Iris pigment epithelial cell (primary cell): ENCODE data around the gene MEF2C.

Source experiments
- DNase-seq: peaks from one replicate; pipeline ENCODE4 v3.0.0-alpha.2; 2011; ENCODE audit warnings: low read depth

MEF2C gene

DNA sequence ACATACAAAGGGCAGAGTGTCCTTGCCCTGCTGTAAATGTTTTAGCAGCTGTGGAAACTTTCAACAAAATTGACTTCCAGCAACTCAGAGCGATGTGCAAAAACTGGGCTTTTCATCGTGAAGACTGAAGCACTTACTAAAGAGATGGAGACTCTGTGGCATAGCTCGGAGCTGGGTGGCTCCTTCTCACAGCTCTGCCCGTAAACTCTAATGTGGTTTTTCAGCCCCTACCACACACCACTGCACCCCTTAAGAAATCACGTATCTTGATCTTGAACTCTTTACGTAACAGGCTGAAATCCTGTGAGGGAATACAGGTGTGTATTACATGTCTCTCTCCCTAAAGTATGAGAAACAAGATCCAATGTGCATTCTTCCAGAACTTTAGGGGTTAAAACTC lies 124.4 kb downstream of the MEF2C start:
- DNase-seq = no peak

DNA sequence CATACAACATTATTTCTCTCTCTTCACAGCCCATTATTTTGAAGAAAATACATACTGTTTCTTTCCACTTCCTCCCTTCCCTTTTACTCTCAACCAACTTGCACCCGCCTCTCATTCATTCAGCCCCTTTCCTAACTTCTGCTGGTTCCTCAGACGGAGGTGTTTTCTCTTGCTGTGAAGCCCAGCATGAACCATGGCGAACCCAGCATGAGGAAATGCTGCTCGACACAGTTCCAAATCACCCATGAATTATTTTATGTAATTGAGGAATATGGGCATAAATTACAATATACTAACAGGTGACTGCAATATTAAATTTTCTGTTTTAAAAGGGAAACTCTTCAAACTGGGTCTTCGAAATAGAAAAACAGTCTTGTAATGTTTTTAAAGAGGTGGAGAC lies 124.8 kb downstream of the MEF2C start:
- DNase-seq = no peak

DNA sequence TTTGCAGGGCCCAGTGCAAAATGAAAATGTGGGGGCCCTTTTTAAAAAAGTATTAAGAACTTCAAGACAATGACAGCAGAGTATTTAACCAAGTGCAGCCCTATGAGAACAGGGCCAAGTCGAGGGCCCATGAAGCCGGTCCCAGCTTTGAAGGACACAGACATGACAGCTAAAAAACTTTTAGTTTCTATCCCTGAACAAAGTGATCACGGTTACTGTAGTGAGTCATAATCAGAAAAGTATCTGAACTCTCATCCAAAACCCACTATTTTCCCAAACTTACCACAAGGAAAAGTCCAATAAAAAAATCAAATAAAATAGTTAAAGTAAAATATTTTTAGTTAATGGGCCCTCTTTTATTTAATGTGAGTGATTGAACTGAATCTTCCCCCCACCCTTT lies 126.0 kb downstream of the MEF2C start:
- DNase-seq = no peak

DNA sequence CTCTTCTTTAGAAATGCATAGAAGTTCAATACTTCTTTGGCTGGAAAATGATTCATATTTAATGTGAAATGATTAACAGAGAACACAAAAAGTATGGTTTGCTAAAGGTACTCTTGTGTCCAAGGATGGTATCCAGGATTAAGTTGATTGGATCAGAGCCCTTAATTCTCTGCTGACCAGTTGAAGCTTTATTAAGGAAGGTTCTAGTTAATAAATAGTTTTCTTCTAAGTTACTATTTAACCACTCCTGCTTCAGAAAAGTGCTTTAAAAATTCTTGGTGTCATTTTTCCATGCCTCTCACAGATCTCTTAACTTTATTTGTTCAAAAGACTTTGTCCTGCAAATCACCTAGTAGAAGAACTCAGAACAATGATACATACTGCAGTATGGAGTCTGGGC lies 134.3 kb downstream of the MEF2C start:
- no peak for DNase-seq

DNA sequence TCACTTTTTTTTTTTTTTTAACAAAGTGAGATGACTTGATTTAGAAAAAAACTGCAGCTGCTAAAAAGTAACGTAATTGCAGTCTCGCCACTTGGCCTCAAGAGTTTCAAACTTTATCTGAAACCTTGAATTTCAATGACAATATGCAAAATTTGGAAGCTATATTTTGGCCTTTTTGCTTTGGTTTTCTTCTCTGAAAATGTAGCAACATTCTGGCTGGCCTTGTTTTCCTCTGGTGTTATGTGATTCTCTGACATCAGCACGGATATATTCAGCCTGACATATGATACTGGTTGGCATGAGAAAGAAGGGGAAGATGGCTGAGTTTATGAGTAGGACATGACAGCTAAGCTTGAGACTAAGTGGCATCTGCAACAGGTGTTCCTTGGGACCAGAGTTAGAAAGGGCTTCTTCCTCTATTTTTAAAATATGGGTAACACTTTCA lies 136.5 kb downstream of the MEF2C start:
- no peak for DNase-seq

DNA sequence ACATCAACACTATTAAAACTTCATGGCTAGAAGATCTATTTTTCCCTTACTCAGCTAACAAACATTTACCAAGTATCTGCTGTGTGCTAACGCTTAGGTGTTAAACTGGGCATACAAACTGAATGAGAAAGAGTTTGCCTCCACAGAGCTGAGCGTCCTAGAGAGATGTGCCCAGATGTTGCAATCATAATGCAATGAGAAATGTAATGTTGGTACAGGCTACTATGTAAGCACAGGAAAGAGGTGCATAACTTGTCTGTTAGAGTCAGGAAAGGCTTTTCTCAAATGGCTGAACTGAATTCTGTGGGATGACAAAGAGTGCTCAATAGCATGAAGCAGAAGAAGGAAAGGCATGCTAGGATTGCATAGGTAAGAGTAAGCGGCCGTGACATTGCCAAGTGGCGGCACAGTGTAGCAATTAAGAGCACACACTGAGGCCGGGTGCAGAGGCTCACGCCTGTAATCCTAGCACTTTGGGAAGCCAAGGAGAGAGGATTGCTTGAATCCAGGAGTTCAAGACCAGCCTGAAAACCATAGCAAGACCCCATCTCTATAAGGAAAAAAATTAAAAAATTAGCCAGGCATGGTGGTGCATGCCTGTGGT lies 137.8 kb downstream of the MEF2C start:
- DNase-seq = no peak

DNA sequence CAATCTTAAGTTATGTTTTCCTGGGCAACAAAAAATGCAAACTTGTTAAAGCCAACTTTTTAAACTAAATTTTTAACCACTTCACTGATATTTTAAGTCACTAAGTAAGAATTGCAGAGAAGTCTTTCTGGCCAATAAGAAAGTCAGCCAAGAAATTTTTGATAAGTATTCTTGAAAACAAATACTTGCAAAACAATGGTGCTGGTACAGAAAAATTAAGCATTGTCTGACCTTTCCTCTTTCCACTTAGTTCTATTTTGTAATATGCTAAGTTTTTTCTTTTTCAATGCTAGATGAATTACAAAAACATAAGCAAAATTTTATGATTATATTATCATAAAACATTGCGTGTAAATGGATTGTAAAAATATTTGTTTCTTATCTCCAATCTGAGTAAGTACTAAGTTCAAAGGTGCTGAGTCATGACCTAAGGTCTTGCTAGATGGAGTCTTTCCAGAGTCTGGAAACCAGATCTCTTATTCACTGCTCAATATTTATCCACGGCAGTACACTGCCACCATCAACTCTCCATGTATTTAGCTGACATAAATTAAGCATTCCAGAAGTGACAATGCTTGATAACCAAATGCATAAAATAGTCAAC lies 139.7 kb downstream of the MEF2C start:
- DNase-seq = no peak

DNA sequence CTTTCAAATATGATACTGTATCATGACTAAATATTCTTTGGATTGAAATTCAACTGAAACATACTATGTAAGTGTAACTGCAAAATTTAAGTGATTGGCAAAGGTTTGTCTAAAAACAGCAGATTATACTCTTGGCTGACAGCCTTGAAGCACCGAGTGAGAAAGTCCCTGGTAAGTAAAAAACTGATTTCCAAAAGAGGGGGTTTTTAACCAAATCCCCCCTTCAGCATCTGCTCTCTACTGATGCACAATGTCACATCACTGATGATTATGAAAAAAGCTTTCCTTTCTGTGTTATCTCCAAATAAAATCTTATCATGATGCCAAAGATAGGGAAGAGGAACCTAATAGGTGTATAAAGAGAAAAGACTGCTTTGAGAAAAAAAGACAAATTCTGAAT lies 141.0 kb downstream of the MEF2C start:
- no peak for DNase-seq

DNA sequence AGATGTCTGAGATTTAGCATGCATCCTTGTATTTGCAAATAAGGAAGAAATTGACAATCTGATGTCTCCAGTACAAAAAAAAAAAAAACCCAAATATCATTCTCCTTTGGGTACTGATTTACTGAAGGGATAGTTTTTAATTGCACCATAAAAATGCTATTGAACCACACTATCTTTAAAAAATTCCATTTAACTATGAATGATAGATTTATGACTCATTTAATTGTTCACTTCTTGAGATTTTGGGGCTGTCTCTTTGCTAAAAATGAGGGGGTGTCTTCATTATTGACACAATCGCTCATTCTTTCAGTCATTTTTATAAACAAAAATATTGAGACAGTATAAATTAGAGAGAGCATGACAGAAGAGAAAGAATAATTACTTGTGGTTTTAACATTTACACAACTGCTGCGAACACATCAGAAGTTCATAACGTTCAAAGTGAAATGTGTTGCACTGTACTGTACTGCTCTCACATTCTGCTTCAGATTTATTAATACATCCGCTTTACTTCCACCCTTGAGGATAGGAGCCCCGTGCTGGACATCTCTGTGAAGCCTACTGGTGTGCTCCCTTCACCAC lies 142.3 kb downstream of the MEF2C start:
- DNase-seq = no peak

DNA sequence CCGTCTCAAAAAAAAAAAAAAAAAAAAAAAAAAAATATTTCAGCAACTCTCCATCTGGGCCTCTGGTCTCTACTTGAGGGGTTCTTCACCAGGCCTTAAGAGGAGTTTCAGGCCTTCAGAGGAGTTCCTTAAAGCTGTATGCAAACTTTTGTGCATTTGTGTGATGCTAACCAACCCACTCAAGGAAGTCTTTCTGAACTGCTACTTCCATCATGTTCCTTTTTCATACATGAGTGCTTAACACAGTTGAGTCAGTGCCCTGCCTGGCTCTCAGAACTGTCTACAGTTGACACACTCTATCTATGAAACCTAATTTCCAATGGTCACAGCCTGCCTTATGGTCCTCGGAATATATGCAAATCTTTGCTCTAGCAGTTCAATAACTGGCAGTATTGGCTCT lies 146.5 kb downstream of the MEF2C start:
- DNase-seq = no peak

DNA sequence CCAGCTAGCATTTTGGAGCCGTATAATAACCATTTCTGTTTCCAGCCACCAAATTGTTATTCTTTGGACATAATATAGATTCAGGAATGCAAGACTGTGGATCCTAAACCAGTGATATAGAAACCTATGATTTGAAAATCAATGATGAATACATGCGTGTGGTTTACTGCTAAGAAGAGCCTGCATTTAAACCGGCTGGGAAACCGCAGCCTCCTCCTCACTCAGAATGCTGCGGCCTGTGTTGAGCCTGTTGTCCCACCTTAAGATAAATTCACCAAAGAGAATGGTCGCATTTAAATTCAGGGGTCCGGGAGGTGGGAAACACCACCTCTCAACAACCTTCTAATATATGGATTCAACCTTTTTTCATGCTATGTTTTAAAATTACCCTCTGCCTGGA lies 148.0 kb downstream of the MEF2C start:
- no peak for DNase-seq

DNA sequence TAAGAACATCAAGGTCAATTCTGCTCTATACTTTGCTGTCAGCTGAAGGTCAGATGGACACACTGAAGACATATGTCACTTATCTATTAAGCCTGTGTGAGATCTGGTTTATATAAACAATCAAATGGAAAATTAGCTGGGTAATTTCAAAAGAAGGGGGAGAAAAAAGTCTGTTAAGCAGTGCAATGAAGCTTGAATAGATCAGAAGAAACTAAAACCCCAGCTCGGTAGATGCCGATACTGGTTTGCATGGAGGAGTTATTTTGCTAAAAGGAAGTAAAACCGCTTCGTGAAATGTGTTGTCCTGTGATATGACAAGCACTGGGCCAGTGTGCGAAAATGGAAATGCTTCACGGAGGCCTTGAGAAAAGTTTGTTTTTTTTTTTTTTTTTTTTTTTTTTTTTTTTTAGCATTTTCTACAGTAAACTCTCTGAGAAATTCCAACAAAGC lies 148.8 kb downstream of the MEF2C start:
- DNase-seq = no peak

DNA sequence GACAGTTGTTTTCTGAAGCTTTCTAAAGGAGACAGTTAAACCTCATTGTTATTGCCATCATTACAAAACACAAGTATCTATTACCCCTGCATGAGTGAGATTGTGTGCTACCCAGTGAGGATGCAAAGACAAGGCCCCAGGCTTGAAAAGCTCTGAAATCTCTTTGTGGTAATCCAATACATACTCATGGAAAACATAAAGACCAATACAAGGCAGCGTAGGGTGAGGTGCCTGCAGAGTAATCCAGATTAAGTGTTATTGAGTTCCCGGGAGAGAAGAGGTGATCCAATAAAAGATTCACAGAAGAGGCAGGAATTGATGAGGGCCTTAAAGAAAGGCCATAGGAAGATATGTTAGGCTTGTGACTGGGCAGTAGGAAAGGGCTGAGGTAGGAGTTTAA lies 150.1 kb downstream of the MEF2C start:
- DNase-seq = no peak

DNA sequence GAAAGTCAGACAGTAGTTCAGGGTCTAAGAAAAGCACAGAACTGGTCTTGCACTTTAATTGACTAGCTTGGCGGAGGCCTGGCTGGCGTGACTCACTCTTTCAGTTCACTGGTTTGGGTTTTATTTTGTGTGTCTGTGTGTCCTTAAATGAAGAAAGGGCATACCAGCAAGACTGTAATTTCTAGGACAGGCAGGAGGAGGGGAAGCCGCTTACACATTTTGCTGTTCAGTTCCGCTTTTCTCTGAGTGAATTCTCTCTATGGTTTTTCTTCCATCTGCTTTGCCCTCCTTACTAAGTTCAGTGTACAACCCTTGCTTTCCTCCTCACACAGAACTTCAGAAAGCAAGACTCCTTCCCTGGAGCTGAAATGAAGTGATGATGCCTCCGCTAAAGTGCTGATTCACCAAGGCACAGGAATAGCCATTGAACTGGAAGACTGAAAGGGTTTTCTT lies 150.8 kb downstream of the MEF2C start:
- peak; percentile 36 for DNase-seq

DNA sequence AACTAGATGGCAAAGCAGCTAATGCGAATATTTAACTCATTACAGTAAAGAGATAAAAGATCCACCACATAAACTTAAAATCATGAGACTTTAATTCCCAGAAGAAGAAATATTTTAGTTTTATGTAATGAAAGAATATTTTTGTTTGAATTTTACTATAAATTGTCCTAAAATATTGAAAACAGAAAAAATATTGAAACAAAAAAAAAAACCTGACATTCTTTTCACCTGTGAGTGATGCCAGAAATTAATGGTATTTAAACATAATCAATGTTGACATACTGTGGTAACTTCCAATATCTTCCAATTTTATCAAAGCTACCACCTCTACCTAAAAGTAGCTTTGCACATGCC lies 153.2 kb downstream of the MEF2C start:
- no peak for DNase-seq

DNA sequence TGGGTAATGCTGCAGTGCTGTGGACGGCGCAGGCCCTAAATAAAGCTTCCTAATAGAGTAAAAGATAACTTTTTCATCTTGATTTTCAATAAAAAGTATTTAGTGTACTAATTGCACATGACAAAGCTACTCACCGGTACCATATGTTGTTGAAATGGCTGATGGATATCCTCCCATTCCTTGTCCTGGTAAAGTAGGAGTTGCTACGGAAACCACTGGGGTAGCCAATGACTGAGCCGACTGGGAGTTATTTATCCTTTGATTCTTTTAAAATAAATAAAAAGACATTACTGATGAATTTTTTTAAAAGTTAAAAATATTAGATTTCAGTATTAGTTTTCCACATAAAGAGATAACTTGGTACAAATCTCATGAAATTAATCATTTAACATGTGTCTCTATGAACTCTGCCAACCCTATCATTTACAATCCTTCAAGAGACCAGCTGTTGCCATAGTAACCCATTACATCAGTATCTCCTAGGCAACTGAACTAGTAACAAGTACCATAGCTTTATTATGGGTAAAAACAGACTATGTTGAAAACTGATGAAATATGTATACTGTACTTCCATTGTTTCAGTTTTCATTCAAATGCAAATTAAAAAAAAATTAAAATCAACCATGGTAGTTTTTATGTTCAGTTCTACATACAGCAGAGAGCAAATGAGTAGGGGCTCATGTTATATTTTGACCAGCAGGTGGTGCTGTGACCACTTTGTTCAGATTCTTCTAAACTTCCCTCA lies 153.7 kb downstream of the MEF2C start:
- DNase-seq = peak; percentile 72

DNA sequence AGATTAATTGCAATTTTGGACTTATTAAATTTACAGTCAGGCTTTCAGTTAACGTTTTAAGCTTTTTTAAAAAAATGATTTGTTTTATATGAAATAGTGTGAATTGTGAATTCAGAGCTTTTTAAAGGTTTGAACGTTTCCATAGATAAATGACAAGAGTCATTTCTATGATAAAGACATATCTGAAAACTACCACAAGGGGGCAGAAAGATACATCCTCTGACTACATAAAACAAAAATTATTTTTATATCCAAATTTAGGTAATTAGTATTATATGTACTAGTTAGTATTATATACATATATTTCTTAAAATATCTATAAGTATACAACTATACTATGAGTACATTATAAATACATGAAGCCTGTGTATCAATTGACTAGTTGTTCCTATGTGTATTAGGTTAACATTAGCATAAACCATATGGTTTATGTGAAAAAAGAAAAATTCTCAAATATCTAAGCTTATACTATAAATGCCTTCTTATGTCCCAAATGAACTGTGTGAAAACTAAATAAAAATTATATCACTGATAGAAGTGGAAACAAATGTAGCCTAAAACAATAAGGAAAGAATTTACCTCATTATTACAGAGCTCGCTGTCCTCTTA lies 155.2 kb downstream of the MEF2C start:
- peak; percentile 15 for DNase-seq

DNA sequence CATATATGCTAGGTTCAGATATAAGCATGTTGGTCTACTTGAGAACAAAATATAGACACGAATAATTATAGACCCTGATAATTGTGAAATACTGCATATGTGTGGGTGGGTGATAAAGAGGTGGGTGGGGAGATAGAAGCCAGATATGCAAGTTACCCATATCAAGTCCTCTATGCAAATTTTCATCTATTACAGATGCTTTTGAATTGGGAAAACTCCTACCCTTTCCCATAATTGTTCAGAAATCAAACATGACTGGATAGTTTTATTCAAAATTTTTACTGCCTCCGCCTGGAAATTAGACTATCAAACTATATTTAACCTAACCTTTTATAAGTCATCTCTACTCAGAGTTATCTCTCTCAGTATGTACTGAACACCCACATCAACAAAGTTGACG lies 157.5 kb downstream of the MEF2C start:
- DNase-seq = no peak

DNA sequence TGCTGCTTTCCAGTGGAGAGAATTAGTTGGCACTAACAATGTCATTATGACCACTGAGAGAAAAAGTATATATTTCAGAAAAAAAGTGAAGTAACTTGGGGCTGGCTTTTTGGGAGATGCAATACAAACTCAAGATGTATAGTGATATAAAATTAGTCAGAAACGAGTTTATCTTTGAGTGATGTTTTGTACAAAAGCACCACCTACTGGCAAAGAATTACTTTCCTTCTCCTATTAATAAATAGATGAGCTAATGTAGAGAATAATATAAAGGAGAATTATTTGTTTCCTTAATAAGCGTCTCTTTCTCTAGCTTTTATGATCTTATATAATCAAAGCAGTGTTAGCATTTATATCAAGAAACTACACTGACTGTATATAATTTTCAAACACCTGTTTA lies 158.8 kb downstream of the MEF2C start:
- DNase-seq = peak; percentile 22

DNA sequence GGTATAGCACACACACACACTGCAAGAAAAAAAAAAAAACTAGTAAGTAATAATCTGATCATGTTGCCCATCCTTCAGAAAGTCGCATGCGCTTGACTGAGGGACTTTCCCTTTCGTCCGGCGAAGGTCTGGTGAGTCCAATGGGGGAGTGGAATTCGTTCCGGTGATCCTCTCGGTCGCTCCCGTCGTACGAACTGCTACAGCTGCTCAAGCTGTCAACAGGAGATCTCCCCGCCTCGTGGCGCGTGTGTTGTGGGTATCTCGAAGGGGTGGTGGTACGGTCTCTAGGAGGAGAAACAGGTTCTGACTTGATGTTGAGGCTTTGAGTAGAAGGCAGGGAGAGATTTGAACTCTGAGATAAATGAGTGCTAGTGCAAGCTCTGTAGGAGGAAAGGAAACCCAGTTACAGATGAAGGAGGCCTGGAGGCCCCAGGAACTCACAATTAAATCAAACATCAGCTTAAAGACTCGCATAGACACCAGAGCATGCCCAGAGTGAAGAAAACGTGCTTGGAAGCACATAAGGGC lies 160.4 kb downstream of the MEF2C start:
- no peak for DNase-seq

DNA sequence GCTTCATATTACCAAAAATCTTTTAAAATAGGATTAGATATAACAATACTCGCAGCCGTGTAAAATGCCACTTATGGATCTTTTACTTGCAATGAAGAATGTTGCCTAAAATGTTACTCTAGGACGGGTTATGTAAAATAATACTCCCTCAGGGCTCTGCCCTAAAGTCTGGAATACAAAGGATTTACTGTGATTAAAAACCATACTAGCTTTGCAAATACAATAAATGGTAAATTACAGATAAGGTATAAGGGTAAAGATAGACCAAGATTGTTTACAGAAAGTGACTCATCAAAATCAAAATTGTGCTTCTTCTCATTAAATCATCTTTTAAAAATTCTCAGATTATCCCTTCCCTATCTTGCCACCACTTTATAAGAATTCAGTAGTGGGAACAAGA lies 163.6 kb downstream of the MEF2C start:
- no peak for DNase-seq

DNA sequence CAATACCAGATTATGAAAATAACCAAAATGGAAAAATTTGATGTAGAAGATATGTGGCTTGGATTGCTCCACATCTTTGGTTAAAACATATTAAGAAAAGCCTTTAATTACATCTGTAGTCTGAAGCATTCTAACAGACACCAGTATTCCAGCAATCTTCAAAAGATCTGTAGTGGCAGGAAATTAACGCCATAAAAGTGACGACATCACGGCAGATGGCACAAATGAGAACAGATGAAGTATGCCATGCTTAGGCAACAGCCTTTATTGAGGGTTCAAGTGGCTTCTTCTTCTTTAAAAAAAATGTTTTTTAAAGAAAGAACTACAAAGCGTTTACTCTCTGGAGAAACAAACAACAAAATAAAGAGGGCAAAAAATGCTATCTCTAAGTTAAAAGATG lies 164.2 kb downstream of the MEF2C start:
- DNase-seq = no peak

DNA sequence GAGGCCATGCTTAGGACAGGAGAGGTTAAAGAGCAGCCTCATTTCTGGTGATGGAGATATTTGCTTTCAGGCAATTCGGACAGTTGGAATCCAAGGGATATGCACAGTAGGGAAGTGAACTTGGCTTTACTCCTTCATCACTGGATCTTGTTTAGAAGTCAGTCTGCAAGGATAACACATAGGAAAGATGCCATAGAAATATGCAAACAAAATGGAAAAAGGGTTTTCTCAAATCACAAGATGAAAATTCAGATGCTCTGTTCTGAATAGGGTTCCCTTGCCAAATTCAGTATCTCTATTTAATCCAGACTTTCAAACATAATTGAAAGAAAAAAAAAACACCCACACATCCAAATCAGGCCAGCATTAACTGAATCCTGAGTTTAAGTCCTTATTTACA lies 166.9 kb downstream of the MEF2C start:
- no peak for DNase-seq
